ENCODE measurements around the gene PLPP3. TPM values are rescaled to one million over a fixed set of nuclear protein-coding genes. Genes with fewer than 3 reads are reported as not detected.

Gene PLPP3
- total RNA-seq, 6 donors from 2014 or later = 30.7 to 117 (median 55.5) TPM

DNA sequence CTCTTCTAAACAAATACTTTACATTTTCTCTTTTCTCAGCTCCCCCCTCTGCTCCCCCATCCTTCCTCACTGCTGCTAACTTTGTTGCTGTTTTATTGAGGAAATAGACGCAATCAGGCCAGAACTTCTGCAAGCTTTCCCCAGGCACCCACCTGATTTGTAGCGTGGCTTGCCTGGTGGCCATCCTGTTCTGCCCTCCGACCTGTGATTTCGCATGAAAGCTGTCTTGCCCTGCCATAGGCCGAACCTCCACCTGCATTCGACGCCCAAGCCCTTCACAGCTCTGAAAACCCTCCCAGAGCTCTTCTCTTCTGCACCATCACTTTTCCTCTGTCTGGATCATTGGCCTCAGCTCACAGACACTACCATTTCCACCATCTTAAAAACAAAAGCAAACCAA, 100.6 kb downstream of the PLPP3 start:
- 88 to 94% methylated on average over 7 of the region's 7 CpGs for WGBS, 2 donors
- ATAC-seq (ENCODE audit: low FRiP score in 2 of 2) = no peak
- H3K27me3 ChIP-seq = no peaks in the 10 kb centered on the region

DNA sequence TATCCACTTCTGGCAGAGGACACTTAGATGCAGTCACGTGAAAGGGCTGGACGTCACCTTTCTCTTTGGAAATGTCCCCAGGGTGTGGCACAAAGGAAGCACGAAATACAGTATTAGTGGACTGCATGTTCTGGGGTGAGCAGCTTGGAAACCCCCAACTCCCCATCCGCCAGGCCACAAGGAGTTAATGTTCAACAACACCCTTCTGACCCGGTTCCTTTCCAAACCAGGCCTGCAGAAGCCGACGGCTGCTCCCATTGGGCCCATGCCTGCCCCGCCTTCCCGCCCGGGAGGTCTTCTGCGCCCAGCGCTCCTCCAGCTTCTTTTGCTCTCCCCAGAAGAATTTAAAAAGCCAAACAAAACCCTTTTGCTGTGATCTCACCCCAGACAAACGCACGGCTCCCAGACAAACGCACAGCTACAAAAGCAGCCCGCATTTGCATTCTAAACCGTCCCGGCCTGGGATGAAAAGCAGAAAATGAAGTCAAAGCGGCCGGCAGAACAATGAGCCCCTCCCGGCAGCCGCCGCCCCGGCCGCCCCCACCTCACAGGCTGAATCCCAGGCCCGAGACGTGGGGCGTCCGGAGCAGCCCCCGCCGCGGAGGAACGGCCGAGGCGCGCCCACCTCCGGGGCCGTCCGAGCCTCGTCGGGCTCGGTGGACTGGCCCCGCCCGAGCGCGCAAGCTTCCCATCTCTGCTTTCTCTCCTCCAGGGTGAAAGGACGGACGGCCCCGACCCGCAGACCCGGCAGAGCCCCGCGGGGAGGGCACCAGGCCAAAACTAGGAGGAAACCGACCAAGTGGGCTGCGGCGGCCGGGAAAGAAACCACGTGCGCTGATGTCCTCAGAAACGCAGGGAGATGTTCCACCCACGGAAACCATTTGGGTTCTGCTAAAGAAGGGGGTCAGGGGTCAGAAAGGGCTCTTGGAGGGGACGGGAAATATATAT, 101.9 kb downstream of the PLPP3 start:
- Histone ChIP-seq H3K4me1 (peaks cover 11 to 27% (median 22%) of the 10 kb centered on the region in 4 donors), H3K27ac (peak overlapping the region; percentile 80 to 88 (median 88)), H3K27me3 (no peaks in the 10 kb centered on the region), H3K4me3 (peak overlapping the region; percentile 36 to 67 (median 54)), H3K36me3 (no peaks in the 10 kb centered on the region), H3K9me3 (no peaks in the 10 kb centered on the region)
- DNase-seq = peak; percentile 71 to 89
- WGBS, 2 donors = 9% methylated on average over 23 to 48 of the region's 62 CpGs
- peak; percentile 82 to 83 for ATAC-seq (ENCODE audit: low FRiP score in 2 of 2)
- TF ChIP-seq POLR2AphosphoS5 (IDR thresholded peaks at IDR 0.05) (peak in 1 of 2 donors; percentile 5), EP300 (IDR thresholded peaks at IDR 0.05) (peak in 2 of 4 donors; percentile 45 to 78), POLR2A (IDR thresholded peaks at IDR 0.05) (peak in 1 of 4 donors; percentile 30)
- TF ChIP-seq, protein P1, sequence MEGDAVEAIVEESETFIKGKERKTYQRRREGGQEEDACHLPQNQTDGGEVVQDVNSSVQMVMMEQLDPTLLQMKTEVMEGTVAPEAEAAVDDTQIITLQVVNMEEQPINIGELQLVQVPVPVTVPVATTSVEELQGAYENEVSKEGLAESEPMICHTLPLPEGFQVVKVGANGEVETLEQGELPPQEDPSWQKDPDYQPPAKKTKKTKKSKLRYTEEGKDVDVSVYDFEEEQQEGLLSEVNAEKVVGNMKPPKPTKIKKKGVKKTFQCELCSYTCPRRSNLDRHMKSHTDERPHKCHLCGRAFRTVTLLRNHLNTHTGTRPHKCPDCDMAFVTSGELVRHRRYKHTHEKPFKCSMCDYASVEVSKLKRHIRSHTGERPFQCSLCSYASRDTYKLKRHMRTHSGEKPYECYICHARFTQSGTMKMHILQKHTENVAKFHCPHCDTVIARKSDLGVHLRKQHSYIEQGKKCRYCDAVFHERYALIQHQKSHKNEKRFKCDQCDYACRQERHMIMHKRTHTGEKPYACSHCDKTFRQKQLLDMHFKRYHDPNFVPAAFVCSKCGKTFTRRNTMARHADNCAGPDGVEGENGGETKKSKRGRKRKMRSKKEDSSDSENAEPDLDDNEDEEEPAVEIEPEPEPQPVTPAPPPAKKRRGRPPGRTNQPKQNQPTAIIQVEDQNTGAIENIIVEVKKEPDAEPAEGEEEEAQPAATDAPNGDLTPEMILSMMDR (IDR thresholded peaks at IDR 0.05) = no peak

More for the DNA sequence above, 100.6 kb downstream of the PLPP3 start:
- peak overlapping the region in 2 of 4 donors; percentile 5 to 88 for H3K27ac ChIP-seq
- H3K4me1 ChIP-seq = peaks cover 11 to 27% (median 19%) of the 10 kb centered on the region in 4 donors
- H3K9me3 ChIP-seq = no peaks in the 10 kb centered on the region
- no peak overlapping the region for H3K4me3 ChIP-seq
- H3K36me3 ChIP-seq = no peaks in the 10 kb centered on the region
- DNase-seq = no peak
- no peak for TF ChIP-seq POLR2A (IDR thresholded peaks at IDR 0.05)
- TF ChIP-seq, protein P1 (IDR thresholded peaks at IDR 0.05) = no peak
- TF ChIP-seq EP300 (IDR thresholded peaks at IDR 0.05) = no peak
- TF ChIP-seq POLR2AphosphoS5 (IDR thresholded peaks at IDR 0.05) = no peak

DNA sequence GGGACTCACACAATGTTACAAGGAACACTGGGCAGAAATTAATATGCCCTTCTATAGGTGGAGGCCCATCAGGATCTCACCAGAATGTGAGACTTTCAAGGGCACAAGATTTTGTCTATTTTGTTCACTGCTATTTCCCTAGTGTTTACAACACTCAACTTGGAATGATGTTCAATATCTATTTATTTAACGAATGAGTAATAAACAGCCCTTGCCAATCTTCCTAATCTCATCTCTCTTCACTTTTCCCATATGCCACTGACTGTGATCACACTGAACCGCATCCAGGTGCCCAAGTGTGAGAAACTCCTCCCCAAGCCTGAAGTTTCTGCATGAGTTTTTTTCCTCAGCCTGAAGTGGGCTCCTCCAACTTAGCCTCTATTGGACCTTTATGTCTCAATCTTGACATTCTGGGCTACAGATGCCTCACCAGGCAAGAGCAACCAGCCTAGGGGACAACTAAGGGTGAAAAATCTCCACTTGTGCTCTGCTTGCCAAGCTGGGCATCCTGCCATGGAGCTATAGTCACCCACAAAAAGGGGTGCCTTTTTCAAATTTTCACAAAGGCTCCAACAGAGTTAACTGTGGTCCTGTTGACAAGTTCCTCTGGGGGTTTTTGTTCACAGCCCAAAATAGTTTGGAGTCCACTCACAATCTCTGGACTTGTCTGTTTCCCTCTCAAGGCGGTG, 105.6 kb downstream of the PLPP3 start:
- Histone ChIP-seq H3K4me3 (no peak overlapping the region), H3K4me1 (peaks cover 26 to 47% (median 37%) of the 10 kb centered on the region in 4 donors), H3K36me3 (no peaks in the 10 kb centered on the region), H3K27ac (peak overlapping the region in 2 of 4 donors; percentile 3 to 27), H3K27me3 (no peaks in the 10 kb centered on the region), H3K9me3 (no peaks in the 10 kb centered on the region)
- ATAC-seq (ENCODE audit: low FRiP score in 2 of 2) (no peak), DNase-seq (no peak)
- WGBS, 2 donors = 70 to 80% methylated on average over 3 of the region's 3 CpGs
- TF ChIP-seq POLR2AphosphoS5 (IDR thresholded peaks at IDR 0.05) = no peak

DNA sequence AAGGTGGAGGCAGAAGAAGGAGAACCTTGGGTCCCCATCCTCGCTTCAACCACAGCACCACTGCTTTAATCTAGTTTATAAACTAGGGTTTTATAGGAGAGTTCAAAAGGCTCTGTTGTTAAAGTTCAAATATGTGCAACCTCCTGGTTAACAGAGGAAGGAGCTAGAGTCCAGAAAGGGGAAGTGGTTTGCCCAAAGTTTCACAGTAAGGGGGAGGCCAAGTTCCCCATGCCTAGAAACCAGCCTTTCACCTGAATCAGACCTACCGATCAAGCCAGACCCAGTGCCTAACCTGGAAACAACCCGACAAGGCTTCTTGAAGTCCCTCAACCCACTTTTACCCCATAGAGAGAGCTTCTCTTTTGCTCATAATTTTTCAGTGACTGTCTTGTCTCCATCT, 106.5 kb downstream of the PLPP3 start:
- H3K27ac ChIP-seq = peak overlapping the region in 1 of 4 donors; percentile 36
- H3K4me3 ChIP-seq = no peak overlapping the region
- peak in 1 of 2 donors; percentile 44 for ATAC-seq (ENCODE audit: low FRiP score in 2 of 2)
- no peaks in the 10 kb centered on the region for H3K36me3 ChIP-seq
- H3K27me3 ChIP-seq = no peaks in the 10 kb centered on the region
- WGBS, 2 donors = 59 to 63% methylated on average over 3 of the region's 3 CpGs
- no peaks in the 10 kb centered on the region for H3K9me3 ChIP-seq
- H3K4me1 ChIP-seq = peaks cover 25 to 38% (median 29%) of the 10 kb centered on the region in 4 donors
- TF ChIP-seq POLR2A (IDR thresholded peaks at IDR 0.05) (no peak), POLR2AphosphoS5 (IDR thresholded peaks at IDR 0.05) (peak in 1 of 2 donors; percentile 9), EP300 (IDR thresholded peaks at IDR 0.05) (peak in 1 of 4 donors; percentile 30)
- TF ChIP-seq, protein P1 (IDR thresholded peaks at IDR 0.05) = no peak
- peak in 1 of 2 donors; percentile 53 for DNase-seq
